VCaP (cell line): ENCODE measurements around the gene C2CD4D.

Experiments
- H3K27ac ChIP-seq: fragments of 450-650 bp; 2 replicates; pipeline ENCODE4 v1.5.1; 2017
- TF ChIP-seq, protein P1 (sequence below): fragments of 450-650 bp; conservative IDR thresholded peaks from 2 replicates; pipeline ENCODE4 v1.5.1; 2017; ENCODE audit warnings: mild to moderate bottlenecking, moderate library complexity

C2CD4D gene

DNA sequence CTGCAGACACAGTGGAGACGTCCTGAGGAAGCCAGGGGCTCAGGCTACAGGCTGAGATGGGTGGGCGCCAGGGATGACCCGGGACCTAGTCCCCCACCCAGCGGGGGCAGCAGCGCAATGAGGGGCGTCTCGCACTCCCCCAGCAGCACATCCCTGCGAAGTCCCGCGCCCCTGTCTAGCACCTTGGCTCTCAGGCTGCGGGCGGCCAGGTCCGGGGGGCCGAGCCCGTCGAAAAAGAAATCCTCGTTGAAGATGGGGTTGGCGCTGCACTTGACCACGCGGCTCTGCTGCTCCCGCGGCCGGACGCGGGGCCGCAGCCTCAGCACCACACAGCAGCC, 1.8 kb downstream of the C2CD4D start:
- H3K27ac ChIP-seq = peak overlapping the region; percentile 99
- TF ChIP-seq, protein P1, sequence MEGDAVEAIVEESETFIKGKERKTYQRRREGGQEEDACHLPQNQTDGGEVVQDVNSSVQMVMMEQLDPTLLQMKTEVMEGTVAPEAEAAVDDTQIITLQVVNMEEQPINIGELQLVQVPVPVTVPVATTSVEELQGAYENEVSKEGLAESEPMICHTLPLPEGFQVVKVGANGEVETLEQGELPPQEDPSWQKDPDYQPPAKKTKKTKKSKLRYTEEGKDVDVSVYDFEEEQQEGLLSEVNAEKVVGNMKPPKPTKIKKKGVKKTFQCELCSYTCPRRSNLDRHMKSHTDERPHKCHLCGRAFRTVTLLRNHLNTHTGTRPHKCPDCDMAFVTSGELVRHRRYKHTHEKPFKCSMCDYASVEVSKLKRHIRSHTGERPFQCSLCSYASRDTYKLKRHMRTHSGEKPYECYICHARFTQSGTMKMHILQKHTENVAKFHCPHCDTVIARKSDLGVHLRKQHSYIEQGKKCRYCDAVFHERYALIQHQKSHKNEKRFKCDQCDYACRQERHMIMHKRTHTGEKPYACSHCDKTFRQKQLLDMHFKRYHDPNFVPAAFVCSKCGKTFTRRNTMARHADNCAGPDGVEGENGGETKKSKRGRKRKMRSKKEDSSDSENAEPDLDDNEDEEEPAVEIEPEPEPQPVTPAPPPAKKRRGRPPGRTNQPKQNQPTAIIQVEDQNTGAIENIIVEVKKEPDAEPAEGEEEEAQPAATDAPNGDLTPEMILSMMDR = no peak

GRCh38 chr1:151837197-151837596, 2.4 kb downstream of the C2CD4D start:
- H3K27ac ChIP-seq = peak overlapping the region; percentile 99
- TF ChIP-seq, protein P1 = no peak

DNA sequence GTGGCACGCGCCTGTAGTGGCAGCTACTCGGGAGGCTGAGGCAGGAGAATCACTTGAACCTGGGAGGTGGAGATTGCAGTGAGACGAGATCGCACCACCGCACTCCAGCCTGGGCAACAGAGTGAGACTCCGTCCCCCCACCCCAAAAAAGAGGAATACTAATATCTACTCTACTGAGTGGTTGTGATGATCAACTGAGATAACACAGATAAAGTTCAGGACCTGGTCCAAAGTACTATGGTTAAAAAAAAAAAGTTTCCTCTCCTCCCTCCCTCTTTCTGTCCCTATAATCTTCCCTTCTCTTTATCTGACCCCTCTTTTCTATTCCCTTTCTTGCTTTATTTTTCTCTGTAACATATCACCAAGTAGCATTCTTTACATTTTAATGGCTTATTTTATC, 4.0 kb downstream of the C2CD4D start:
- TF ChIP-seq, protein P1 = no peak
- H3K27ac ChIP-seq = peak overlapping the region; percentile 99

DNA sequence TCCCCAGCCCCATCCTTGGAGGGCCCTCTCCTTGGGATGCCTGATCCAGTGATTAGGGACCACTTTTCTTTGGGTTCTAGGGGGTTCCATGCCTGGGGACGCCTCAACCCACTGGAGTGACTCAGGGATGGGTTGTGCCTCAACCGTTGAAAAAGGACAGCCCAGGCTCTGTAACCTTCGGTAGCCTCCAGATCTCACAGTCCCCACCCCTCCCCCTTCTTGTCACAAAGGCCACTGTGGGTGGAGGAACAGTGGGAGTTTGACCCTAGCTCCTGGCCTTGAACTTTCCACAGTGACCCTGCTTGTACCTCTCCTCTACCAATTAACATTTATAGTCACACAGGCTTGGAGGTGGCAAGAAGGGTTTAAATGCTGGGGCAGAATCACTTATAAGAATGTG, 5.4 kb downstream of the C2CD4D start:
- peak overlapping the region; percentile 99; the same call in 1 of the 2 replicates for H3K27ac ChIP-seq
- TF ChIP-seq, protein P1 = no peak

DNA sequence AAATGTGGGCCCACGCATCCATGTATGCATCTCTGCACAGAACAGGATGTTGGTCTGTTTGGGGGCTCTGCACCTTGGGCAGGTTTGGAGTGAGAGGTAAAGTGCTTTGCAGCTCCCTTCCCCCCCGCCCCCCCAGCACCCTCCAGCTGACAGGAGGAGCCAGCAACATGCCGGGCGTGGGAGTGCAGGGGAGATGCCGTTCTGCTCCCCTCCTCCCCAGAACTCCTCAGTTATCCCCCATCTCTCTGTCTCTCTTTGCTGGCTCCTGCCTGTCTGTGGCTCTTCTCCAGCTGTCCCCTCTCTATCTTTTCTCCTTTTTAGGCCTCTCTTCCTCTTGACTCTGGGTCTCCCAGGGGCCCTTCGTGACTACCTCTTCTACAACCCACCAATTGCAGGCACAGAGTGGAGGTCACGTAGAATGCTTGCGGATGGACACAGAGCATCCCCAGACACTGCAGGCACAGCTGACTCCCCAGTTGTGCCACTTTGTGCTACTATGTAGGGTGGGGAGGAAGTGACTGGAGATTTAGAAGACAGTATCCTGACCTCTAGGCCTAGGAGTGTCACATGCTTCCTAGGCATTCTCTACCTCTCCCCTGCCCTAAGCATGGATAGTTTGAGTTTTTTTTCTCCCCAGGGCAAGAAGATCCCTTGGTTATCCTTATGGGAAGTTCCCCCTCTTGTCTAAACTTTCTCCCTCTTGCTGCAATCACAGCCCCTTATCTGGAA, 6.3 kb downstream of the C2CD4D start:
- TF ChIP-seq, protein P1 = no peak
- H3K27ac ChIP-seq = peak overlapping the region; percentile 99

DNA sequence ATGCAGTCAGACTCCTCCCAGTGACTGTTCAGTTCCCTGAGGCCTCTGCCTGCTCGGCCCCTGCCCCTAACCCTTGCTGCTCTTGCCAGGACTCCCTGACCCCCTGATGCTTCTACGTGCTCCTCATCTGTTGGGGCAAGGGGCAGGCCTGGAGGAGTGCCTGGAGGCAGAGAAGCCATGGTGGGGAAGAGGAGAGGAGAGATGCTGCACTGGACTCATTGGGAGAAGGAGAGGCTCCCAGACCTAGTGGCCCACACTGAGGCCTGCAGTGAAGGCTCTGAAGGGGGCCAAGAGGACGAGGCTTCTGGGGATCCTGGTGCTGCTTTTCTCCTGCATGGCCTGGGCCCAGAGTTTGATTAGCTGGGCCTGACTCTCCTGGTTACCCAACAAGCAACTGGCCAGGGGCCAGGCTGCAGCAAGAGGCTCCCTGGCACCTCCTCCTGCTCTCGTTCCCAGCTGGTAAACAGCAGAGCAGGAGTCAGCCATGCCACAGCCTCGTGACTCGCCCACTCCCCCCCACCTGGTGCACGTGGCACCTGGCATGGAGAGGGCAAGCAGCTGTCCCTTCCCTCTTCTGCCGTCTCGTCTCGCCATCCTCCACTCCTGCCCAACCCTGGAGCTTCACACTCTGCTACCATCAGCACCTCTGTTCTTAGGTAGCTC, 7.2 kb downstream of the C2CD4D start:
- peak overlapping the region; percentile 99 for H3K27ac ChIP-seq

GRCh38 chr1:151831605-151832004, 8.0 kb downstream of the C2CD4D start, which contains the start of gene RORC:
RORC (minus strand) TSS chr1:151831802; CDS start chr1:151831764, 38 bp downstream.
- H3K27ac ChIP-seq = peak within 1 kb of the TSS; percentile 99
- TF ChIP-seq, protein P1 = no peak

More for the DNA sequence above, 7.2 kb downstream of the C2CD4D start:
- TF ChIP-seq, protein P1 = no peak
